GM21360 (cell line): ENCODE results near the gene GORASP2.
"Not testable (repeated sequence)": the region's sequence is repeated elsewhere in the genome, so short reads cannot be mapped to it uniquely, and the experiment has no call there.

ENCODE experiments used
- ATAC-seq: cut with Tn5 transposase; IDR thresholded peaks from one replicate; pipeline ENCODE4 v1.9.1; 2021; ENCODE audit warnings: mild to moderate bottlenecking, moderate library complexity; ENCODE audit not compliant: unreplicated experiment

GORASP2 gene

GRCh38 chr2:170928824-170929685 is at the start of gene GORASP2:
TSS of gene GORASP2 (plus strand) at chr2:170929253. CDS start at chr2:170929341, 88 bp downstream.
- peak; percentile 93 for ATAC-seq

GRCh38 chr2:170881840-170882239 is 47.2 kb upstream of the GORASP2 start:
- no peak for ATAC-seq

GRCh38 chr2:170882758-170883157 is 46.3 kb upstream of the GORASP2 start:
- no peak for ATAC-seq

- ATAC-seq = no peak
Measured at GRCh38 chr2:170883683-170884082, 45.4 kb upstream of the GORASP2 start.

GRCh38 chr2:170885130-170885791 is 43.8 kb upstream of the GORASP2 start:
- no peak for ATAC-seq

- no peak for ATAC-seq
Measured at GRCh38 chr2:170886386-170886785, 42.7 kb upstream of the GORASP2 start.

GRCh38 chr2:170887496-170887895 is 41.6 kb upstream of the GORASP2 start:
- ATAC-seq = no peak

- no peak for ATAC-seq
Measured at GRCh38 chr2:170887896-170888295, 41.2 kb upstream of the GORASP2 start.

- no peak for ATAC-seq
Measured at GRCh38 chr2:170891893-170892292, 37.2 kb upstream of the GORASP2 start.

- ATAC-seq = no peak
Measured at GRCh38 chr2:170892391-170892951, 36.6 kb upstream of the GORASP2 start.

GRCh38 chr2:170895023-170895757 is 33.9 kb upstream of the GORASP2 start:
- ATAC-seq = no peak

GRCh38 chr2:170896622-170897021 is 32.4 kb upstream of the GORASP2 start:
- ATAC-seq = no peak

- ATAC-seq = no peak
Measured at GRCh38 chr2:170897108-170897507, 31.9 kb upstream of the GORASP2 start.

- ATAC-seq = no peak
Measured at GRCh38 chr2:170905864-170906263, 23.2 kb upstream of the GORASP2 start.

- no peak for ATAC-seq
Measured at GRCh38 chr2:170911314-170911889, 17.7 kb upstream of the GORASP2 start.

GRCh38 chr2:170914994-170915666 is 13.9 kb upstream of the GORASP2 start:
- not testable (repeated sequence) for ATAC-seq

- no peak for ATAC-seq
Measured at GRCh38 chr2:170917219-170917913, 11.7 kb upstream of the GORASP2 start.

- ATAC-seq = no peak
Measured at GRCh38 chr2:170917957-170918356, 11.1 kb upstream of the GORASP2 start.

- ATAC-seq = not testable (repeated sequence)
Measured at GRCh38 chr2:170921873-170922272, 7.2 kb upstream of the GORASP2 start.
